ENCODE data around the gene MAPK8.

MAPK8 gene

DNA sequence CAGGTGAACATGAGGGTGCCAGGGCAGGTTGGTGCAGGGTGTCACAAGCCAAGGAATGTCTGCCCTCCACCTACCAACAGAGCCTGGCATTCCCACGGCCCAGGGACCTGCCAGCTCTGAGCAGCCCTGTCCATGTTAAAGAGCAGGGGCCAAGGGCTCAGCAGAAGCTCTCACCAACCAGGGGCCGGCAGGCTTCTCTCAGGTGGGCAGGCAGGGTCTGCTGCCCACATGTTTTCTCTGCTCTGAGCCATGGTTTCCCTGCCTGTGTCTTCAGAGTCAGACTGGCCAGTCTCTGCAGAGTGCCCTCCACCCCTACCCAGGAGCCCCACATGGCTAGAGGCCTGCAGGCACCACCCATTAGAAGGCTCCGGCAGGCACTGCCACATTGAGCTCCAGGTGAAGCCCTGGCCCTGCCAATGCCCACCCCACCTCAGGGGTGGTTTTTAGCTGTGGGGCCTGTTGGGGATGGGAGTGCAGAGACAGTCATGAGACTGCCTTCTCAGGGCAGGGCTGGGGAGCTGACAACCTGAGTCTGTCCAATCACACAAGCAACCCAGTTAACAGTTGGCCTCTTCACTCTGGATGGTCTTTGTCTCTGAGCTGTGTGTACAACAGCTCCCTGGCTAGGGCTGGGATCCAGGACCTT, 162.5 kb downstream of the MAPK8 start:
- Histone ChIP-seq H3K4me3 (ENCODE audit: low read length) (no peak overlapping the region), H3K27ac (ENCODE audit: low read depth, low read length) (no peak overlapping the region), H3K9ac (ENCODE audit: low read length) (no peak overlapping the region)

DNA sequence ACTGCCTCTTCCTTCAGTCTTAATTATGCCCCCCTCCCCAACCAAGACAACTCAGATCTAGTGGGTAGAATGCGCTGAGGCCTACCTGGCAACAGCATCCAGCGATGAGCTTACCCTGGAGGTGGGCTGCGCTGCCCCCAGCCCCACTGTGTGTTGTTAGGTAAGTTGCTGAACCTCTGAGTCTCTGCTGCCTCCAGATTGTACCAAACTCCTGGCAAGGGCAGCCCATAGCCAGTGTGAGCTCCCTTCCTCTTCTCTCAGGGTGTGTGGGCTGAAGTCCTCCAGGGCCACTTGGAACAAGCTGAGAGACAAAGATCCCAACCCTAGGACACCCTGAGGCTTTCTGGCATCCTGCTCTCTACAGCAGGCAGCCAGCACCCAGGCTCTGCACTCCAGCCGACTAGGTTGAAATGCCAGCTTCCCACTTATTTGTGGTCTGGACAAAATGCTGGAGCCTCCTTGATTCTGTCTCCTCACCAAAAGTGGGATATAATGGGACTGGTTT, 163.1 kb downstream of the MAPK8 start:
- Histone ChIP-seq H3K27ac (ENCODE audit: low read depth, low read length) (no peak overlapping the region), H3K4me1 (ENCODE audit: control insufficient read depth, insufficient read depth, low read length) (peaks cover 3% of the 10 kb centered on the region), H3K9ac (ENCODE audit: low read length) (no peak overlapping the region), H3K36me3 (ENCODE audit: control insufficient read depth, insufficient read depth, low read length) (no peaks in the 10 kb centered on the region), H3K4me3 (ENCODE audit: low read length) (no peak overlapping the region), H3K27me3 (ENCODE audit: control insufficient read depth, insufficient read depth, low read length) (peaks cover 3% of the 10 kb centered on the region)

More for the DNA sequence above, 162.5 kb downstream of the MAPK8 start:
- H3K36me3 ChIP-seq (ENCODE audit: control insufficient read depth, insufficient read depth, low read length) = no peaks in the 10 kb centered on the region
- H3K4me1 ChIP-seq (ENCODE audit: control insufficient read depth, insufficient read depth, low read length) = peaks cover 3% of the 10 kb centered on the region
- peaks cover 3% of the 10 kb centered on the region for H3K27me3 ChIP-seq (ENCODE audit: control insufficient read depth, insufficient read depth, low read length)

DNA sequence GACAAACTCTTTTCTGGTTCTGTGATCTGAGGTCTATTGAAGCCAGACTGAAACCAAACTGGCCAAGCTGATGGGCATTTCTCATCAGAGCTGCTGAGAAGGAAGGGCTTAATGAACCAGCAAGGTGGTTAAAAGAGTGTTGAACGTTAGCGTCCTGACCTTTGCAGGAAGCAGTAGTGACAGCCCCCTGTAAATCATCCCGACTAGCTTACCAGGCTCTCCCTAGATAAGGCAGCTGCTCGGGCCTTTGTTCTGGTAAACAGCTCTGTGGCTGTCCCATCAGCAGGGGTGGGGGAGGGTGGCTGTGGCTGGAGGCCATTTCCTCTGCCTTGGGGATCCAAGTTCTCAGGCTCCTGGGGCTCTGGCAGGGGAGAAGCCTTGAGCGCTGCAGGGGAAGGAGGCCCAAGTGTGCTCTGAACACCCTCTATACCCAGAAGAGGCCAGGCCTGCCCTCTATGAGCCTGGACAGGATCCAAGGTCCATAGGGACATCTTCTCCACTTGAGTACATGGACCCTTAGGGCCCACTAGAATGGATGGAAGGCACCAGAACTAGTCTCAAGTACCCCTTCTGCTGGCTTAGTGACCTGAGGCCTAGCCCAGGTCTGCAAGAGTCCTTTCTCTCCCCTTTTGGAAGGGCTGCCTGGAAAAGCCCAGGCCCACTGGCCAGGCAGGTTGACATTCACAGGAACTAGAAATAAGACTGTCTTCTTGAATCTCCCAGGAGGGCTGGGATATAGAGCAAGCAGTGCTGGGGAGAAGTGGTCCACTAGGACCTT, 163.8 kb downstream of the MAPK8 start:
- Histone ChIP-seq H3K27me3 (ENCODE audit: control insufficient read depth, insufficient read depth, low read length) (peaks cover 3% of the 10 kb centered on the region), H3K4me3 (ENCODE audit: low read length) (no peak overlapping the region), H3K36me3 (ENCODE audit: control insufficient read depth, insufficient read depth, low read length) (no peaks in the 10 kb centered on the region), H3K9ac (ENCODE audit: low read length) (no peak overlapping the region), H3K4me1 (ENCODE audit: control insufficient read depth, insufficient read depth, low read length) (peaks cover 3% of the 10 kb centered on the region), H3K27ac (ENCODE audit: low read depth, low read length) (no peak overlapping the region)

DNA sequence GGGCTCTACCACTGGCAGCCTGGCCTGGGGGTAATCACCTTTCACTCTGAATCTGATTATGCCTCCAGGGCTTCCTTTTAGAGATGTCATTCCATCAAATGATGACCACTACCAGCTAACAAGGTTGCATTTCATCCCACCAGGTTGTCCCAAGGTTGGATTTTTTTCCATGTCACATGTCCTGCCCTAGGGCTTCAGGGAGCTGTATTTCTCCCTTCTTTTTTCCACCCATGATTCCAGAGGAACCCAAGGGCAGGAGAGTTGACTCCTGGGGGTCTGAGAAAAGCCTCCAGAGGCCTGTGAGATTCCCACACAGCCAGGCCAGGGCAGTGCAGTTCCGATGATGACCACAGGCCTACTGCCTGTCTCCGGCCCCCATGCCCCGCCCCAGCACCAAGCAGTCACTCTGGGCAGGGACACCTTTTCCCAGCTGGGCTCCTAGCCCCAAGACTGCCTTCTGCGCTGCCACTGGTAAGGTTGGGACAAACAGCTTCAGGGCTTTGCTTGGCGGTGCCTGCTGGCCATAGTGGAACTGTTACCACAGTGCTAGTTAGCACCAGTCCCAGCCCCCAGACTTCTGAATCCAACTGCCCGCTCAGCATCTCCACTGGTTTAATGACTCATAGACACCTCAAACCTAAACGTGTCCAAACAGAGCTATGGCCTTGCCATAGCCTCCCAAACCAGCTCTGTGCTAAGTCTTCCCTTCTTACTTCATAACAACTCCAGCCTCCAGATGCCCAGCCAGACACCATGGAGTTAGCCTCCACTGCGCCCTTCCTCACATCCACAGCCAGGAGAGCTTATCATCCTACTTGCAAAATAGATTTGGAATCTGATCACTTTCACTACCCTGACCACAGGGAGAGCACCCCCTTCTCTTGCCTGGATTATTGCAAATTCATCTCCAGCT, 164.7 kb downstream of the MAPK8 start:
- H3K36me3 ChIP-seq (ENCODE audit: control insufficient read depth, insufficient read depth, low read length) = no peaks in the 10 kb centered on the region

DNA sequence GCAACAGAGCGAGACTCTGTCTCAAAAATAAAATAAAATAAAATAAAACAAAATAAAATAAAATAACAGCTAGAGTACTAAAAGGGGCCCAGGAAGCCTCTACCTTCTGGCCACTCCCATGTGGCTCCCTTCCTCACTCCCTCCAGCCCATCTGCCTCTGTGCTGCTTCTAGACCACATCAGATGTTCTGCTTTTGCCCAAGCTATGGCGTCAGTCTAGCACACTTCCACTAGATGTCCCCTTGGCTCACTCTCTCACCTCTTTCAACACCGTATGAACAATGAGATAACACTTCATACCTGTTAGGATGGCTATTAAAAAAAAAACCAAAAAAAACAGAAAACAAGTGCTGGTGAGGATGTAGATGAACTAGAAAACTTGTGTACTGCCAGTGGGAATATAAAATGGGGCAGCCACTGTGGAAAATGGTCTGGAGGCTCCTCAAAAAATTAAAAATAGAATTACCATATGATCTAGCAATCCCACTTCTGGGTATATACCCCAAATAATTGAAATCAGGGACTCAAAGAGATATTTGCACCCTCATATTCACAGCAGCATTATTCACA, 166.1 kb downstream of the MAPK8 start:
- Histone ChIP-seq H3K27ac (ENCODE audit: low read depth, low read length) (no peak overlapping the region), H3K36me3 (ENCODE audit: control insufficient read depth, insufficient read depth, low read length) (no peaks in the 10 kb centered on the region), H3K27me3 (ENCODE audit: control insufficient read depth, insufficient read depth, low read length) (peaks cover 3% of the 10 kb centered on the region), H3K9ac (ENCODE audit: low read length) (no peak overlapping the region), H3K4me1 (ENCODE audit: control insufficient read depth, insufficient read depth, low read length) (no peaks in the 10 kb centered on the region), H3K4me3 (ENCODE audit: low read length) (no peak overlapping the region)

More for the DNA sequence above, 164.7 kb downstream of the MAPK8 start:
- Histone ChIP-seq H3K27me3 (ENCODE audit: control insufficient read depth, insufficient read depth, low read length) (peaks cover 3% of the 10 kb centered on the region), H3K4me3 (ENCODE audit: low read length) (no peak overlapping the region), H3K9ac (ENCODE audit: low read length) (no peak overlapping the region), H3K27ac (ENCODE audit: low read depth, low read length) (no peak overlapping the region), H3K4me1 (ENCODE audit: control insufficient read depth, insufficient read depth, low read length) (no peaks in the 10 kb centered on the region)

DNA sequence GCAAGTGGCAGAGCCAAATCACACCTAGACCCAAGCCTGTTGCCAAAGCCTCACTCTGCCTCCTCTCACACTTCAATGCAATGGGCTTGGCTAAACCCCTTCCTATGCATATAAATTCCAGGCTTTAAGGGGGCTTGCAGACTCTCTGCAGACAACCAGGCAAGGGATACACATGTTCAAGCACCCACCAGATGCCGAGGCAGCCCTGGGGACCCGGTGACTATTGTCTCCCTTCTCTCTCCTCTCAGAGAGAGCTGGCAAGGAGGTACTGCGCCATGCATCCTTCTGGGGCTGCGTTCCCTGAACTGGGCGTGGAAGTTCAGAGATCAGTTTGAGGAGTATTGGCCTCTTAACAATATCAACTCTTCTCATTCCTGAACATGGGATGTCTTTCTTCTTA, 167.2 kb downstream of the MAPK8 start:
- no peak overlapping the region for H3K4me3 ChIP-seq (ENCODE audit: low read length)
- no peaks in the 10 kb centered on the region for H3K4me1 ChIP-seq (ENCODE audit: control insufficient read depth, insufficient read depth, low read length)
- H3K9ac ChIP-seq (ENCODE audit: low read length) = no peak overlapping the region
- H3K27ac ChIP-seq (ENCODE audit: low read depth, low read length) = no peak overlapping the region
- H3K36me3 ChIP-seq (ENCODE audit: control insufficient read depth, insufficient read depth, low read length) = no peaks in the 10 kb centered on the region
- H3K27me3 ChIP-seq (ENCODE audit: control insufficient read depth, insufficient read depth, low read length) = peaks cover 3% of the 10 kb centered on the region

DNA sequence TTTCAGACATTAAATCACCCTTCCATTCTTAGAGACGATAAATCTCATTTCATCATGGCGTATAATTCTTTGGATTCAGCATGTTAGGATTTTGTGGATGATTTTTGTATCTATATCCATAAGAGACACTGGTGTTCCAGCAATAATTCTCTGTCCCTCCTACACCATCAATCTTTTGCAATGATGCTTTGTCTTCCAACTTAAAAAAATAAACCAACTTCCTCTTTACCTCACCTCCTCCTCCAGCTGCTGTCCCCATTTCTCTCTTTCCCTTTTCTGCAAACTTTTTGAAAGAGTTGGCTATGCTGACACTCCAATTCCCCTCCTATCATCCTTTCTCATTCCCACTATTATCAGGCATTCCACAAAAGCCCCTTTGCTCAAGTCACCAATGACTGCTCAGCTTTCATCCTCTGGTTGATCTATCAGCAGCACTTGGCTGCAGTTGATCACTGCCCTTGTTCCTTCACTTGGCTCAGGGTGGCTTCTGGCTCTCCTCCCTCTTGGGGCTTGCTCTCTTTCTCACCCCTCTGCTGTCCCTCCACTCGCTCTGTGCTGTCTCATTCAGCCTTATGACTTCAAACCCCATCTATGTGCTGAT, 168.4 kb downstream of the MAPK8 start:
- no peak overlapping the region for H3K9ac ChIP-seq (ENCODE audit: low read length)
- no peaks in the 10 kb centered on the region for H3K36me3 ChIP-seq (ENCODE audit: control insufficient read depth, insufficient read depth, low read length)
- H3K27me3 ChIP-seq (ENCODE audit: control insufficient read depth, insufficient read depth, low read length) = no peaks in the 10 kb centered on the region
- H3K27ac ChIP-seq (ENCODE audit: low read depth, low read length) = no peak overlapping the region
- H3K4me1 ChIP-seq (ENCODE audit: control insufficient read depth, insufficient read depth, low read length) = no peaks in the 10 kb centered on the region
- no peak overlapping the region for H3K4me3 ChIP-seq (ENCODE audit: low read length)

DNA sequence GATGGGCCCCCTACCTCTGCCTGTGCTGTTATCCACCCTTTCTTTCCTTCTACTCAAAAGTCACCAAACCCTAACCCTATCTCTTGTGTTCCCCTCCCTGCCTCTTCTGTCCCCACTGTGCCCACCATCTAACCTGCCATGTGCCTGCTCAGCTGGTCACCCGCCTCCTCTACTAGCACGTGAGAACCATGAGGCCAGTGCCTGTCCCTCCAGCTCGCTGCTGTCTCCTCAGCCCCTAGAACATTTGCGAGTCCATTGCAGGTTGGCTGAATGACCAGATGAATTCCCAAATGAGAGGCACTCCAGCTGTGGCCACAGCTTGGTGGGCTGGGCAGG, 169.4 kb downstream of the MAPK8 start:
- H3K4me1 ChIP-seq (ENCODE audit: control insufficient read depth, insufficient read depth, low read length) = no peaks in the 10 kb centered on the region
- H3K4me3 ChIP-seq (ENCODE audit: low read length) = no peak overlapping the region
- no peaks in the 10 kb centered on the region for H3K36me3 ChIP-seq (ENCODE audit: control insufficient read depth, insufficient read depth, low read length)
- H3K27ac ChIP-seq (ENCODE audit: low read depth, low read length) = no peak overlapping the region
- H3K9ac ChIP-seq (ENCODE audit: low read length) = no peak overlapping the region
- H3K27me3 ChIP-seq (ENCODE audit: control insufficient read depth, insufficient read depth, low read length) = no peaks in the 10 kb centered on the region

DNA sequence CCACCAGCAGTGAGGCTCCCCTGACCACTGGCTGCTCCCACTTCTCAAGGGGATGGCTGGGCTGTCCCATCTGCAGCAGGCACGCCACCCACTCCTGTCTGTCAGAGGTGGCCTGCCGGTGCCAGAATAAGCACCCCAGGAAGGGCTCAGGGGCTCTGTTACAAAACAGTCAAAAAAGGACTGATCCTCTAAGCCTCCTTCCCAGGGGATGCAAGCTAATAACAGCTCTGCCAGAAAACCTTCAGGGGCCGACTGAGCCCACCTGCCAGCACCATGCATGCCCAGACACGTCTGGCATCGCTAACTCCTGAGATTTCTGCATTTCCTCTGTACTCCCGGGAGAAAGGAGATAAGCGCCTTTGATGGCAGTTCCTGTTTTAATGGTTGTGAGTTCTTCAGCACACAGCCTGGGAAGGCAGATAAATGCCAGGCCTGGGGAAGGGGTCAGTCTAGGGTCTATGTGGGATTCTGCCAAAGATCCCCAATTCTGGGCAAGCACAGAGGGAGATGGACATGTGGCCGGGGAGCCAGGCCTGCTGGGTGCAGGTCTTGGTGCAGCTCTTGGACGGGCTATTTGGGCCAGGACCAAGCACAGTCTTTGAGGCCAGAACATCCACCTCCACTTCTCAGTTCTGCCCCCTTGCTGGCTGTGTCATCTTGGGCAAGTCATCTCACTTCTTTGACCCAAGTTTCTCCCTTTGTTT, 170.0 kb downstream of the MAPK8 start:
- H3K4me3 ChIP-seq (ENCODE audit: low read length) = no peak overlapping the region
- no peaks in the 10 kb centered on the region for H3K4me1 ChIP-seq (ENCODE audit: control insufficient read depth, insufficient read depth, low read length)
- no peak overlapping the region for H3K27ac ChIP-seq (ENCODE audit: low read depth, low read length)

DNA sequence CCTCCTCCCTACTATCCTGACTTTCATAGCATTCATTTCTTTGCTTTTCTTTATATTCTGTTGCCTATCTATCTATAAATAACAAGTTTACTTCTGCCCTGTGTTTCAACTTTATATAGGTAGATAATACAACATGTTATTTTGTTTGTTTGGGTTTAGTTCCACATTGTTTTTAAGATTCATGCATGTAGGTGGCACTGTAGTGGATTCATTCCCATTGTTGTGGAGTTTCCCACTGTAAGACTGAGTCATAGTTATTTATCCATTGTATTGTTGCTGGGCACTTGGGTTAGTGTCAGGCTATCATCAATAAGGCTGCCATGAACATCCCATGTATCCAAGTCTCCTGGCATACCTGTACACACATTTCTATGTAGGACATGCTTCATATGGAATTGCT, 170.7 kb downstream of the MAPK8 start:
- H3K4me1 ChIP-seq (ENCODE audit: control insufficient read depth, insufficient read depth, low read length) = no peaks in the 10 kb centered on the region
- no peaks in the 10 kb centered on the region for H3K36me3 ChIP-seq (ENCODE audit: control insufficient read depth, insufficient read depth, low read length)
- no peak overlapping the region for H3K4me3 ChIP-seq (ENCODE audit: low read length)
- no peak overlapping the region for H3K27ac ChIP-seq (ENCODE audit: low read depth, low read length)
- no peaks in the 10 kb centered on the region for H3K27me3 ChIP-seq (ENCODE audit: control insufficient read depth, insufficient read depth, low read length)
- H3K9ac ChIP-seq (ENCODE audit: low read length) = no peak overlapping the region

More for the DNA sequence above, 170.0 kb downstream of the MAPK8 start:
- Histone ChIP-seq H3K9ac (ENCODE audit: low read length) (no peak overlapping the region), H3K36me3 (ENCODE audit: control insufficient read depth, insufficient read depth, low read length) (no peaks in the 10 kb centered on the region), H3K27me3 (ENCODE audit: control insufficient read depth, insufficient read depth, low read length) (no peaks in the 10 kb centered on the region)

DNA sequence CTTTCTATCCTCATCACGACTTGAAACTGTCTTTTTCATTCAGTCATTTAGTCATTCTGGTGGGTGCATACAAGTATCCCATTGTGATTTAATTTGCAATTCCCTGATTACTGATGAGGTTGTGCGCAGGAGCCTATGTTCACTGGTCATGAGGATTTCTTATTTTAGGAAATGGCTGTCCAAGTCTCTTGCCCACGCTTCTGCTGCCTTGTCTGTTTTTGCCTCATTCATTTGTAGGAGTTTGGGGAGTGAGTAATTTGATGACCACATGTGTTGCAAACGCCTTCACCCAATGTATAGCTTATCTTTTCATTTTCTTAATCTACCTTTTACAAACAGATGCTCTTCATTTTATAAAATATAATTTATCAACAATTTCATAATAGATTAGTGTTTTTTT, 171.1 kb downstream of the MAPK8 start:
- Histone ChIP-seq H3K4me1 (ENCODE audit: control insufficient read depth, insufficient read depth, low read length) (no peaks in the 10 kb centered on the region), H3K27me3 (ENCODE audit: control insufficient read depth, insufficient read depth, low read length) (no peaks in the 10 kb centered on the region), H3K27ac (ENCODE audit: low read depth, low read length) (no peak overlapping the region), H3K4me3 (ENCODE audit: low read length) (no peak overlapping the region), H3K36me3 (ENCODE audit: control insufficient read depth, insufficient read depth, low read length) (no peaks in the 10 kb centered on the region), H3K9ac (ENCODE audit: low read length) (no peak overlapping the region)

Measured in rectal smooth muscle tissue (tissue), 1 donor.